ENCODE measurements around the gene CPED1. TPM values are rescaled to one million over a fixed set of nuclear protein-coding genes. Genes with fewer than 3 reads are reported as not detected.
"Not testable (repeated sequence)": the region's sequence is repeated elsewhere in the genome, so short reads cannot be mapped to it uniquely, and the experiment has no call there.

CPED1 gene
- total RNA-seq, 2 donors from 2014 or later, result 4.0 to 15.9 TPM

DNA sequence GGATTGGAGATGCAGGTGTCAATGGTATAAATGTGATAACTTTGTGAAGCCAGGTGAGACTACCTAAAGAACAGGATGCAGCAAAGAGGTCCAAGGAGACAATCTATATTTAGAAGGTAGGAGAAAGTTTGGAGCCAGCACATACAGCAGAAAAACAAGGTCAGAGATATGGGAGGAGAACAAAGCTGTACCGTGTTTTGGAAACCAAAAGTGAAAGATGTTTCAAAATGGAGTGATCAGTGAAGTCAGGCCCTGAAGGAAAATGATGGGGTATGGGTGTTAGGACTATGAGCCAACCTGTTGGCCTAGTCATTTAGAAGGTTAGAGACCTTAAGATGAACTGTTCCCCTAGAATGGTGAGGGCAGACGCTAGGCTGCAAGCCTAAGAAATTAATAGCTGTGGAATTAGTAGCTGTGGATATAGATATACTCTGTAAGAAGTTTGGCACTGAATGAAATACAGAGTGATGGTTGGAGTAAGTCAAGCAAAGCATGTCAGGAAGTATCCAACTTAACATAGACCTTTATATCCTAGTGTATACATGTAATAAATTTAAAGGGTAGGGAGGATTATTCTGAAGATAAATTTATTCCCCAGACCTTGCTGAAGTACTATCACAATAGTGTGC, 190.5 kb downstream of the CPED1 start:
- intact Hi-C loops (cut with DNase I), result no loop called here
- Histone ChIP-seq H3K27me3 (no peaks in the 10 kb centered on the region), H3K36me3 (no peaks in the 10 kb centered on the region), H3K4me1 (no peaks in the 10 kb centered on the region), H3K9me3 (no peaks in the 10 kb centered on the region), H3K27ac (no peak overlapping the region), H3K4me3 (no peak overlapping the region), H3K9ac (ENCODE audit: low read depth in 2 of 2, low read length in 2 of 2) (no peak overlapping the region)
- TF ChIP-seq, protein P1, sequence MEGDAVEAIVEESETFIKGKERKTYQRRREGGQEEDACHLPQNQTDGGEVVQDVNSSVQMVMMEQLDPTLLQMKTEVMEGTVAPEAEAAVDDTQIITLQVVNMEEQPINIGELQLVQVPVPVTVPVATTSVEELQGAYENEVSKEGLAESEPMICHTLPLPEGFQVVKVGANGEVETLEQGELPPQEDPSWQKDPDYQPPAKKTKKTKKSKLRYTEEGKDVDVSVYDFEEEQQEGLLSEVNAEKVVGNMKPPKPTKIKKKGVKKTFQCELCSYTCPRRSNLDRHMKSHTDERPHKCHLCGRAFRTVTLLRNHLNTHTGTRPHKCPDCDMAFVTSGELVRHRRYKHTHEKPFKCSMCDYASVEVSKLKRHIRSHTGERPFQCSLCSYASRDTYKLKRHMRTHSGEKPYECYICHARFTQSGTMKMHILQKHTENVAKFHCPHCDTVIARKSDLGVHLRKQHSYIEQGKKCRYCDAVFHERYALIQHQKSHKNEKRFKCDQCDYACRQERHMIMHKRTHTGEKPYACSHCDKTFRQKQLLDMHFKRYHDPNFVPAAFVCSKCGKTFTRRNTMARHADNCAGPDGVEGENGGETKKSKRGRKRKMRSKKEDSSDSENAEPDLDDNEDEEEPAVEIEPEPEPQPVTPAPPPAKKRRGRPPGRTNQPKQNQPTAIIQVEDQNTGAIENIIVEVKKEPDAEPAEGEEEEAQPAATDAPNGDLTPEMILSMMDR (IDR thresholded peaks at IDR 0.05), result no peak
- no peak for DNase-seq

DNA sequence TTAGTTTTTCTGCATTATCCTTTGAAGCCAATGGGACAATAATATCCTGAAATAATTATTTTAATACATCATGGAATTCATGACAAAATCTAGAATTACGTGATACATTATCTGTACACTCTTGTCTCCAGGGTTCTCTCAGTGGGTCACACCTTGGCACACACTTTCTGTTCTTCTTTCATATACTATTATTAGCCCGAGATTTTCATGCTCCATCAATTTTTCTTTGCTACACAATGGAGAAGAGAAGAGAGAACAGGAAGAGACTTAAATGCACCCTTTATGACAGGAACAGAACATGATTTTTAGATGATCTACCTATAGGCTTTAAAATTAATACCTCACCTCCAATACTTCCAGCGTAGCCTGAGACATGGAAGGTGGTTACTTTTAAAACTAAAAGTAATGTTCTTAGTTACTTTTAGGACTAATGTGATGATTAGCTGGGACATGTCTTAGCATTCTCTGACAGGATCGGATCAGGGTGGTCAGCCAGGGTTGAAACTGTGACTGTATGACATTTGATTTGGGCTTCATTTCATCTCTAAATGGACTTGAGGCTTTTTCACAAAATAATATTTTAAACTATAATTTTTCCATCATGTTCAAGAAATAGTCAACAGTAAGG, 192.0 kb downstream of the CPED1 start:
- intact Hi-C loops (cut with DNase I), result no loop called here
- no peak for DNase-seq
- H3K27ac ChIP-seq, result no peak overlapping the region
- H3K9ac ChIP-seq (ENCODE audit: low read depth in 2 of 2, low read length in 2 of 2), result no peak overlapping the region
- no peaks in the 10 kb centered on the region for H3K36me3 ChIP-seq
- H3K4me1 ChIP-seq, result no peaks in the 10 kb centered on the region
- no peaks in the 10 kb centered on the region for H3K9me3 ChIP-seq
- H3K4me3 ChIP-seq, result no peak overlapping the region
- H3K27me3 ChIP-seq, result no peaks in the 10 kb centered on the region
- TF ChIP-seq, protein P1 (IDR thresholded peaks at IDR 0.05), result no peak

DNA sequence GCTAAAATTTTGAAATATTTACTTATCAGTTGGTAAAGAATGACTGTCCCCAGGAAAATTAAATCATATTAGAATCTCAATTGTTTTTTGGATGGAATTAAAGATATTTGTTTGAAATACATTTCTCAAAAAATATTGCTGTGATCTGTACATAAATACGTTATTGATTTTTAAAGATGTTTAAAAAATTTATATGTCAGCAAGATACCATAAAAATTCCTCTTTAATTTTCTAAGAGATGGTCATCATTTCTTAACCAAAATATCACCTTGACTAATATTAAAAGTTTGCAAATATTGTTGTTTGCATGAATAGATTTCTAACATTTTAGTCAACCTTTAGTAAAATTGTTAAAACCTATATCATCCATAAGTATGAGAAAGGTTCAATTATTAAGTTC, 192.8 kb downstream of the CPED1 start:
- Histone ChIP-seq H3K4me3 (no peak overlapping the region), H3K9me3 (no peaks in the 10 kb centered on the region), H3K27ac (no peak overlapping the region), H3K36me3 (no peaks in the 10 kb centered on the region), H3K4me1 (no peaks in the 10 kb centered on the region), H3K9ac (ENCODE audit: low read depth in 2 of 2, low read length in 2 of 2) (no peak overlapping the region), H3K27me3 (no peaks in the 10 kb centered on the region)
- TF ChIP-seq, protein P1 (IDR thresholded peaks at IDR 0.05), result no peak
- intact Hi-C loops (cut with DNase I), result no loop called here
- no peak for DNase-seq

DNA sequence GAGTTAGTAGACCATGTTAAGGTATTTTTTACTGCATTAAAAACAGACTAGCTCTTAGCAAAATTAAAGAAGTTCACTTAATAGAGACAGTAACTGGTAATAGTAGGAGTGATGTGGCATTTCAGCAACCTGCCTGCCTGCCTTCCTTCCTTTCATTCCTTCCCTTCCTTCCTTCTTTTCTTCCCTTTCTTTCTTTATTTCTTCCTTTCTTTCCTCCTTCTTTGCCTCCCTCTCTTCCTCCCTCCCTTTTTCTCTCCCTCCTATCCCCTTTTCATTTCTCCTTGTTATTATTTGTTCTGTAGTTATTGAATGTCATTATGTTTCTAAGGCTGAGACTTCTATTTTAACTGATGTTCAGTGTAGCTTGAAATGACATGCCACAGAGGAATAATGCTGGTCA, 193.8 kb downstream of the CPED1 start:
- no peak overlapping the region for H3K9ac ChIP-seq (ENCODE audit: low read depth in 2 of 2, low read length in 2 of 2)
- no peaks in the 10 kb centered on the region for H3K36me3 ChIP-seq
- H3K27ac ChIP-seq, result no peak overlapping the region
- H3K4me1 ChIP-seq, result no peaks in the 10 kb centered on the region
- TF ChIP-seq, protein P1 (IDR thresholded peaks at IDR 0.05), result no peak
- H3K27me3 ChIP-seq, result no peaks in the 10 kb centered on the region
- H3K4me3 ChIP-seq, result no peak overlapping the region
- intact Hi-C loops (cut with DNase I), result no loop called here
- no peak for DNase-seq
- no peaks in the 10 kb centered on the region for H3K9me3 ChIP-seq

DNA sequence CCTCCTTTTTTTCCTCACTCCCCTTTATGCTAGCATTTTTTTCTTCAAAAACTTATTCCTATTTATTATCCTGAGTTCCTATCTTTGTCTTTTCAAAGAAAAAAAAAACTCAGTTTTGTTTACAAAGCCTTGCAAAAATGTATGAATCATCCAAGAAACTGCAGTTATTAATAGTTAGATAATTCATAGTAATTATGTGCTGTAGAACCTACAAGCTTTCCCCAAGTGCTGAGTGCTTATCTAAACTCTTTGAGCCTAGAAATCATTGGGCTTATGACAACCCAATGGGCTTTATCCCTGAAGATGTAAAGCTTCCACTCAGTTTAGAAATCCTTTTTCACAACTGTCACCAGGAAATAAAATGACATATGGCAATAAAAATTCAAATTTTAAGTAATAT, 194.4 kb downstream of the CPED1 start:
- Histone ChIP-seq H3K4me1 (no peaks in the 10 kb centered on the region), H3K9me3 (no peaks in the 10 kb centered on the region), H3K4me3 (no peak overlapping the region), H3K27ac (no peak overlapping the region), H3K9ac (ENCODE audit: low read depth in 2 of 2, low read length in 2 of 2) (no peak overlapping the region), H3K36me3 (no peaks in the 10 kb centered on the region), H3K27me3 (no peaks in the 10 kb centered on the region)
- intact Hi-C loops (cut with DNase I), result no loop called here
- TF ChIP-seq, protein P1 (IDR thresholded peaks at IDR 0.05), result no peak
- DNase-seq, result no peak

DNA sequence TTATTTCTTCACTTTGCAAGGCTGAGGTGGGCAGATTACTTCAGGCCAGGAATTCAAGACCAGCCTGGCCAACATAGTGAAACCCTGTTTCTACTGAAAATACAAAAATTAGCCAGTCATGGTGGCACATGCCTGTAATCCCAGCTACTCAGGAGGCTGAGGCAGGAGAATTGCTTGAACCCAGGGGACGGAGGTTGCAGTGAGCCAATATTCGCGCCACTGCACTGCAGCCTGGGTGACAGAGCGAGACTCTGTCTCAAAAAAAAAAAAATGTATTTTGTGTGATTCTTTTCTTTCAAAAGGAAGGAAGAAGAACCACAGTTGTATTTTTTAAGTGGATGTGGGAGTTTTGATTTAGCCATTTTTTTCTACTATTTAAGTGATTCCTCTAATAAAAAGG, 195.4 kb downstream of the CPED1 start:
- H3K27ac ChIP-seq; H3K27me3 ChIP-seq; H3K4me3 ChIP-seq; H3K4me1 ChIP-seq; DNase-seq; H3K9me3 ChIP-seq; intact Hi-C loops (cut with DNase I); H3K36me3 ChIP-seq; H3K9ac ChIP-seq (ENCODE audit: low read depth in 2 of 2, low read length in 2 of 2): not testable (repeated sequence)

Measured in colonic mucosa (tissue), 4 donors.